IMR-90 (cell line): ENCODE measurements around the gene AMOTL2. TPM values are rescaled to one million over a fixed set of nuclear protein-coding genes. Genes with fewer than 3 reads are reported as not detected.

Experiments used
- ATAC-seq: fragments of 200-7000 bp; cut with Tn5 transposase; 2 replicates; pipeline ENCODE4 v1.9.1; 2020; ENCODE audit warnings: low read depth, mild to moderate bottlenecking, moderate library complexity
- BruUV-seq: library from RNA; stranded (reverse); fragments of 400-500 nt; replicated peaks from 2 replicates; lab custom pipeline; 2021; lab: Mats Ljungman, UMichigan
- CTCF ChIA-PET: fragments of 300-600 bp; formaldehyde crosslinking; extraction: SDS; loops from one replicate; lab custom pipeline; 2021; ENCODE audit warnings: antibody characterized with exemption; lab: Yijun Ruan, JAX
- POLR2A ChIA-PET: fragments of 300-600 bp; sonication (Branson Sonifier 250); formaldehyde crosslinking; loops from one replicate; lab custom pipeline; 2022; ENCODE audit warnings: antibody characterized with exemption; ENCODE audit not compliant: unreplicated experiment; lab: Charles Lee
- DNase-seq: peaks from one replicate; pipeline ENCODE4 v3.0.0; 2013
- H2AFZ ChIP-seq: replicated peaks from 2 replicates; pipeline ENCODE3; 2013; ENCODE audit warnings: low read length, mild to moderate bottlenecking; ENCODE audit not compliant: poor library complexity
- H2AK5ac ChIP-seq: 2 replicates; pipeline ENCODE4 v1.6.1; 2013; ENCODE audit warnings: low read depth, low read length, inconsistent platforms
- H2AK9ac ChIP-seq: replicated peaks from 2 replicates; pipeline ENCODE3; 2013; ENCODE audit warnings: mild to moderate bottlenecking, low read depth, low read length, moderate library complexity; ENCODE audit not compliant: poor library complexity
- H2BK120ac ChIP-seq: 2 replicates; pipeline ENCODE4 v1.6.1; 2013; ENCODE audit warnings: low read depth, low read length, inconsistent platforms
- H2BK15ac ChIP-seq: 3 replicates; pipeline ENCODE4 v1.6.1; 2013; ENCODE audit warnings: low read depth, low read length, inconsistent platforms
- H2BK20ac ChIP-seq: 2 replicates; pipeline ENCODE4 v1.6.1; 2013; ENCODE audit warnings: low read depth, mild to moderate bottlenecking, inconsistent platforms, low read length, moderate library complexity
- H2BK5ac ChIP-seq: 2 replicates; pipeline ENCODE4 v1.6.1; 2013; ENCODE audit warnings: mild to moderate bottlenecking, low read depth, low read length, inconsistent platforms; ENCODE audit not compliant: poor library complexity, severe bottlenecking
- H3K14ac ChIP-seq: replicated peaks from 2 replicates; pipeline ENCODE4 v1.6.1; 2013; ENCODE audit warnings: low read depth, low read length, inconsistent platforms
- H3K18ac ChIP-seq: 2 replicates; pipeline ENCODE4 v1.6.1; 2013; ENCODE audit warnings: low read depth, low read length, control low read depth
- H3K23ac ChIP-seq: 2 replicates; pipeline ENCODE4 v1.6.1; 2013; ENCODE audit warnings: low read depth, low read length, inconsistent platforms
- H3K27ac ChIP-seq: 2 replicates; pipeline ENCODE4 v1.5.1; 2013; ENCODE audit warnings: mild to moderate bottlenecking, control low read depth, low read length; ENCODE audit not compliant: insufficient read depth
- H3K27me3 ChIP-seq: 2 replicates; pipeline ENCODE4 v1.6.1; 2013; ENCODE audit warnings: low read length; ENCODE audit not compliant: control insufficient read depth, insufficient read depth
- H3K36me3 ChIP-seq: 2 replicates; pipeline ENCODE4 v1.6.1; 2013; ENCODE audit warnings: low read length, mixed read lengths; ENCODE audit not compliant: control insufficient read depth, insufficient read depth
- H3K4ac ChIP-seq: 2 replicates; pipeline ENCODE4 v1.6.1; 2013; ENCODE audit warnings: low read depth, low read length, inconsistent platforms
- H3K4me1 ChIP-seq: 2 replicates; pipeline ENCODE4 v1.6.1; 2013; ENCODE audit warnings: low read length, mixed read lengths; ENCODE audit not compliant: control insufficient read depth, insufficient read depth
- H3K4me2 ChIP-seq: 2 replicates; pipeline ENCODE4 v1.6.1; 2013; ENCODE audit warnings: low read depth, mild to moderate bottlenecking, control low read depth, low read length, moderate library complexity
- H3K4me3 ChIP-seq: 2 replicates; pipeline ENCODE4 v1.5.1; 2013; ENCODE audit warnings: low read depth, mild to moderate bottlenecking, control low read depth, low read length, moderate library complexity; ENCODE audit not compliant: insufficient read depth
- H3K56ac ChIP-seq: 2 replicates; pipeline ENCODE4 v1.6.1; 2013; ENCODE audit warnings: low read length, inconsistent platforms; ENCODE audit not compliant: insufficient read depth; ENCODE audit errors: extremely low read depth
- H3K79me1 ChIP-seq, 2 experiments: 2 replicates each; pipeline ENCODE4 v1.6.1; 2013; ENCODE audit warnings: low read length in 2 of 2, inconsistent platforms in 1 of 2, low read depth in 1 of 2
- H3K9ac ChIP-seq: 2 replicates; pipeline ENCODE4 v1.6.1; 2013; ENCODE audit warnings: low read depth, low read length, control low read depth
- H3K9me1 ChIP-seq: 2 replicates; pipeline ENCODE4 v1.6.1; 2013; ENCODE audit warnings: low read length, inconsistent platforms; ENCODE audit not compliant: insufficient read depth
- H3K9me3 ChIP-seq: 2 replicates; pipeline ENCODE4 v1.6.1; 2013; ENCODE audit warnings: low read length; ENCODE audit not compliant: control insufficient read depth, insufficient read depth
- H4K20me1 ChIP-seq: 2 replicates; pipeline ENCODE4 v1.6.1; 2013; ENCODE audit warnings: low read length, inconsistent platforms; ENCODE audit not compliant: insufficient read depth
- H4K5ac ChIP-seq: 2 replicates; pipeline ENCODE4 v1.6.1; 2013; ENCODE audit warnings: mild to moderate bottlenecking, low read depth, low read length, control low read depth
- H4K8ac ChIP-seq, 2 experiments: 2 replicates each; pipeline ENCODE4 v1.6.1; 2013; ENCODE audit warnings: low read depth in 2 of 2, low read length in 2 of 2, control low read depth in 1 of 2, inconsistent platforms in 1 of 2
- H4K91ac ChIP-seq: 2 replicates; pipeline ENCODE4 v1.6.1; 2013; ENCODE audit warnings: low read depth, low read length, inconsistent platforms; ENCODE audit not compliant: insufficient read depth
- CEBPB ChIP-seq: IDR thresholded peaks from 2 replicates; pipeline ENCODE4 v1.6.1; 2012; ENCODE audit warnings: low read depth, low read length, improper control_type of control experiment
- CTCF ChIP-seq: conservative IDR thresholded peaks from 2 replicates; pipeline ENCODE4 v1.5.1; 2012; ENCODE audit warnings: mild to moderate bottlenecking, low read depth, low read length, improper control_type of control experiment
- MXI1 ChIP-seq: IDR thresholded peaks from 2 replicates; pipeline ENCODE4 v1.6.1; 2012; ENCODE audit warnings: low read depth, mild to moderate bottlenecking, low read length, moderate library complexity, borderline replicate concordance
- RFX5 ChIP-seq: IDR thresholded peaks from 2 replicates; pipeline ENCODE4 v1.8.0; 2012; ENCODE audit warnings: low read depth, mild to moderate bottlenecking, low read length, moderate library complexity
- USF2 ChIP-seq: fragments of 150-350 bp; IDR thresholded peaks from 2 replicates; pipeline ENCODE4 v1.6.1; 2017; ENCODE audit warnings: mild to moderate bottlenecking, antibody characterized with exemption, low read length, low read depth
- WGBS, 2 experiments: methylation state at CpG; one replicate each; pipeline versions ENCODE4 v1.1.5 to v1.1.7; 2013; ENCODE audit warnings: missing lambda C conversion rate in 2 of 2; ENCODE audit not compliant: insufficient read length in 1 of 2; ENCODE audit errors: extremely low coverage in 2 of 2; 5-methylcytosine and 5-hydroxymethylcytosine counted together
- dilution Hi-C: fragments of 300-500 bp; cut with HindIII; formaldehyde crosslinking; loops from one replicate; pipeline ENCODE4 v1.14.3; 2018; ENCODE audit warnings: low sequenced_read_pairs; ENCODE audit not compliant: unreplicated experiment
- in situ Hi-C: fragments of 300-500 bp; cut with MboI; formaldehyde crosslinking; loops from 3 replicates; pipeline ENCODE4 v1.14.3; 2019; ENCODE audit warnings: low sequenced_read_pairs, inconsistent platforms, mixed read lengths
- intact Hi-C: fragments of 100-400 bp; cut with micrococcal nuclease; formaldehyde crosslinking; loops from 2 replicates; pipeline ENCODE4 v1.10.0; 2022
- polyA plus RNA-seq, 3 experiments: library from polyadenylated mRNA; depleted of rRNA; stranded (reverse); fragments of >200 nt; gene quantifications; 2 replicates each; pipeline ENCODE4 v1.2.3, GENCODE V29; 2012; ENCODE audit warnings: low replicate concordance in 1 of 3
- total RNA-seq: library from RNA; depleted of rRNA; stranded (reverse); fragments of >200 nt; gene quantifications from 2 replicates; pipeline ENCODE4 v1.2.3, GENCODE V29; 2012

Gene AMOTL2
- total and polyA plus RNA-seq, 2 of the 4 experiments (the other 2 are of a cell fraction): 162 to 176 TPM

- no peak for DNase-seq
- Histone ChIP-seq H3K56ac (no peak overlapping the region), H3K18ac (no peak overlapping the region), H3K9me3 (no peaks in the 10 kb centered on the region), H2BK120ac (no peak overlapping the region), H4K91ac (peak overlapping the region; percentile 9; the same call in 1 of the 2 replicates), H3K9ac (no peak overlapping the region), H3K27ac (no peak overlapping the region), H3K27me3 (no peaks in the 10 kb centered on the region), H3K36me3 (peaks cover 32% of the 10 kb centered on the region), H2BK15ac (no peak overlapping the region), H2AK5ac (peak overlapping the region; percentile 33), H4K20me1 (peaks cover 42% of the 10 kb centered on the region), H4K5ac (no peak overlapping the region), H2BK5ac (peak overlapping the region; percentile 33), H3K4me3 (no peak overlapping the region), H3K4me1 (peaks cover 24% of the 10 kb centered on the region), H3K23ac (no peak overlapping the region), H3K4me2 (no peak overlapping the region), H3K14ac (no peak overlapping the region), H3K79me1 (peaks cover 12 to 59% of the 10 kb centered on the region in 2 experiments), H4K8ac (no peak overlapping the region), H2AK9ac (peak overlapping the region; percentile 51), H3K9me1 (peaks cover 49% of the 10 kb centered on the region), H3K4ac (peak overlapping the region; percentile 19; the same call in 1 of the 2 replicates), H2AFZ (no peak overlapping the region), H2BK20ac (peak overlapping the region; percentile 37; the same call in 1 of the 2 replicates)
- TF ChIP-seq CTCF: no peak
- no peak for TF ChIP-seq USF2
- TF ChIP-seq MXI1: no peak
- TF ChIP-seq CEBPB: peak; percentile 29; the same call in 1 of the 2 replicates
- no peak for TF ChIP-seq RFX5
- 80% methylated on average over 1 of the region's 4 CpGs; no CpG with 5 or more reads in 1 of the 2 experiments for WGBS, 2 experiments
- intact Hi-C loops: loop anchor here (2.0 kb wide), 1 partner anchor 25 kb away; no protein-coding TSS in a partner anchor
- POLR2A ChIA-PET: interaction anchor here (1.0 kb wide), 1 partner anchor 40 kb away, joined by 3 read pairs; no protein-coding TSS in a partner anchor
- no peak for ATAC-seq
- dilution Hi-C loops: no loop called here
- CTCF ChIA-PET: interaction anchor here (0.7 to 1.0 kb wide), 2 partner anchors 22 to 43 kb away, joined by 3 read pairs; partner anchors contain the start of gene AMOTL2
- in situ Hi-C loops: loop anchor here (5.0 kb wide), 1 partner anchor 35 kb away; no protein-coding TSS in a partner anchor
- BruUV-seq: no TSS peak
These were observed 22.1 kb downstream of the AMOTL2 start for GRCh38 chr3:134352031-134352671.
